ENCODE measurements around the gene ZMYM5. TPM values are rescaled to one million over a fixed set of nuclear protein-coding genes. Genes with fewer than 3 reads are reported as not detected.

The ZMYM5 gene
- total RNA-seq: 12.8 and 13.0 TPM in 2 replicates

GRCh38 chr13:19863323-19864023, at the start of gene ZMYM5:
Gene ZMYM5 (minus strand): TSS chr13:19863649. CDS start chr13:19852180, 11,469 bp downstream.

GRCh38 chr13:19782727-19783682, 80.4 kb downstream of the ZMYM5 start, which contains the start of gene PSPC1:
Gene PSPC1 (minus strand): TSS chr13:19782945. CDS start chr13:19782757, 188 bp downstream.

Other genes starting within 250 kb of the ZMYM5 start
- gene MPHOSPH8, start 230.0 kb downstream of the ZMYM5 start, total RNA-seq: 11.3 and 17.7 TPM in 2 replicates
- 27.5 and 59.0 TPM in 2 replicates for gene PSPC1, start 80.7 kb downstream of the ZMYM5 start, total RNA-seq
- gene ZMYM2, start 95.1 kb upstream of the ZMYM5 start, total RNA-seq: 50.4 and 63.7 TPM in 2 replicates

All from tracheal epithelial cell (primary cell).